ENCODE data around the gene IQCF2.
"Not testable (repeated sequence)": the region's sequence is repeated elsewhere in the genome, so short reads cannot be mapped to it uniquely, and the experiment has no call there.

Gene IQCF2

GRCh38 chr3:51876186-51876585 is 14.8 kb downstream of the IQCF2 start:
- no peak for DNase-seq (ENCODE audit: low read depth in 2 of 2)

- DNase-seq (ENCODE audit: low read depth in 2 of 2) = no peak
Measured at GRCh38 chr3:51879937-51880336, 18.5 kb downstream of the IQCF2 start.

- DNase-seq (ENCODE audit: low read depth in 2 of 2) = no peak
Measured at GRCh38 chr3:51886447-51886846, 25.0 kb downstream of the IQCF2 start.

GRCh38 chr3:51887620-51888019 is 26.2 kb downstream of the IQCF2 start:
- DNase-seq (ENCODE audit: low read depth in 2 of 2) = no peak

- no peak for DNase-seq (ENCODE audit: low read depth in 2 of 2)
Measured at GRCh38 chr3:51888463-51889105, 27.2 kb downstream of the IQCF2 start.

- no peak for DNase-seq (ENCODE audit: low read depth in 2 of 2)
Measured at GRCh38 chr3:51891242-51892039, 30.0 kb downstream of the IQCF2 start.

GRCh38 chr3:51894391-51894790 is 33.0 kb downstream of the IQCF2 start:
- no peak for DNase-seq (ENCODE audit: low read depth in 2 of 2)

- no peak for DNase-seq (ENCODE audit: low read depth in 2 of 2)
Measured at GRCh38 chr3:51894939-51895338, 33.5 kb downstream of the IQCF2 start.

GRCh38 chr3:51896607-51897305 is 35.3 kb downstream of the IQCF2 start:
- no peak for DNase-seq (ENCODE audit: low read depth in 2 of 2)

- no peak for DNase-seq (ENCODE audit: low read depth in 2 of 2)
Measured at GRCh38 chr3:51897391-51897790, 36.0 kb downstream of the IQCF2 start.

GRCh38 chr3:51900043-51900442 is 38.6 kb downstream of the IQCF2 start:
- not testable (repeated sequence) for DNase-seq (ENCODE audit: low read depth in 2 of 2)

- peak in 1 of 2 experiments; percentile 8 for DNase-seq (ENCODE audit: low read depth in 2 of 2)
Measured at GRCh38 chr3:51902361-51902760, 40.9 kb downstream of the IQCF2 start.

- no peak for DNase-seq (ENCODE audit: low read depth in 2 of 2)
Measured at GRCh38 chr3:51904034-51904823, 42.8 kb downstream of the IQCF2 start.

- no peak for DNase-seq (ENCODE audit: low read depth in 2 of 2)
Measured at GRCh38 chr3:51908026-51908425, 46.6 kb downstream of the IQCF2 start.
